GM12892 (cell line): ENCODE results near the gene RBM15.

ENCODE experiments used
- DNase-seq: peaks from one replicate; pipeline ENCODE4 v3.0.0; 2011; ENCODE audit not compliant: insufficient read length
- FAIRE-seq: peaks from 2 replicates; lab custom pipeline; 2011; peaks lifted over from hg19 to GRCh38; lab: Jason Lieb, UNC
- POLR2A ChIP-seq: IDR thresholded peaks from 2 replicates; pipeline ENCODE4 v1.6.1; 2011; ENCODE audit warnings: low read depth, low read length, control low read depth
- POLR2AphosphoS5 ChIP-seq: IDR thresholded peaks from 2 replicates; pipeline ENCODE4 v1.6.1; 2011; ENCODE audit warnings: low read depth, low read length, control low read depth
- TAF1 ChIP-seq: IDR thresholded peaks from 2 replicates; pipeline ENCODE4 v1.6.1; 2011; ENCODE audit warnings: low read depth, mild to moderate bottlenecking, control low read depth, low read length, borderline replicate concordance

RBM15 gene

DNA sequence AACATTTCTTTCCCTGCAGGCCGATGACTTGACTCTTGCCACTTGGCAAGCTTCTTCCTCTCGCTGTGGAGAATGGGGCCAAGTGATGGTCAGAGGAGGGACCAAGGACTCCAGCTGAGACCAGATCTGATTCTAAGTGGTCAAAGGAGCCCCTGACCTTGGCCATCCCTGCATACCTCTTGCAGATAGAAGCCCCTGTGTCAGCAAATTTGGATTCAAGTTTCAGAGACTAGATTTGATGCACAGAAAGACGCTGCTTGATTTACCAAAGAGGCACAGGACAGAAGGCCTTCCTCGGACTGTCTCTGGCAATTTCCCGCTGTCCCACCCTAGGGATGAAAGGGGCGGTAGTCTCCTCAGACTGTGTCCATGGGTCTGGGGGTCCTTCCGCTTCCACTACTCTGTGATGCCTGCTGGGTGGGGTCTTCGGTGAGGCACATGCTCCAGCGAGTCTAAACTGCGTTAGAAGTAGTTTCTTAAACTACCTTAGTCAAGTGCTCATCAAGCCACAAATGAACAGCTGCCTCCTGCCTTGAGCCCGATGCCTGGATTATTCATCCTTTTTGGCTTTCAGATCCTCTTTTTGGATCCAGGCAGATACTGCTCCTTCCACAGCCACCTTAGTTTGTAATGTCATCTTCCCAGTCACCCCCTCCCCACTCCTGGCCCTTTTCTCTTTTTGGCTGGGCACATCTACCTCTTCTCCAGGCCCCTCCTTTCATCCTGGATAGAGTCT lies 31.8 kb upstream of the RBM15 start:
- DNase-seq (no peak), FAIRE-seq (no peak)
- TF ChIP-seq POLR2AphosphoS5 (no peak), TAF1 (no peak), POLR2A (no peak)

DNA sequence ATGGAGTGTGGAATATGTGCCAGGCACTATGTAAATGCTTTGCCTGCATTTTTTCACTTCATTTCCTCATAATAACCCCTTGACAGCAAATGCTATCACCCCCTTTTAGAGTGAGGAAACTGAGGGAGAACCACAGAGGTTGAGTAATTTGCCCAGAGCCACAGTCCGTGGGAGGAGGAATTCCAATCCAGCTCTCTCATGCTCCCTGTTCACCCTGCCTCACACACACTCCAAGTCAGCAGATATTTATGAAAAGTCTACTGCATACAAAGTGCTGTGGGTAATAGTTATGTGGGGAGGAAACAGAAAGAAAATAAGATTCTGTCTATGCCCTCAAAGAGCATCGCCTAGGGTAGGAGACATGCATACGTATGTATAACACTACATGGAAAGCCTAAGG lies 30.9 kb upstream of the RBM15 start:
- DNase-seq = no peak
- no peak for FAIRE-seq
- TF ChIP-seq TAF1 (no peak), POLR2A (no peak), POLR2AphosphoS5 (no peak)

DNA sequence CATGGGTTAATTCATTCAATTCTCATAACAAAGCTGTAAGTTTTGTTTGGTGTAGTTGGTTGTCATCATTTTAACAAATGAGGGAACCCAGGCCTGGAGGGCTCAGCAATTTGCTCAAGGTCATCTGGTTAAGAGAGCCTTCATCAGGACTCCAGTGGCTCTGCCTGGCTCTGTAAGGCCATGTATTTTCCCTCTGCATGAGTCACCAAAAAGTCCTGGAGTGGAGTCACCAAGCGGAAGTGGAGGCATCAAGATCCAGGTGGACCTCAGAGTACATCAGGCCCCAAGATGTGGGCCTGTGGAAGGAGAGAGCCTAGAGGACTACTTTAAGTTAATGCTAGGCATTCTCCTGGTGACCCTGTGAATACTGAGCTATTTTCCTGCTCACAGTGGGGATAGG lies 30.0 kb upstream of the RBM15 start:
- DNase-seq (no peak), FAIRE-seq (no peak)
- TF ChIP-seq POLR2AphosphoS5 (no peak), TAF1 (no peak), POLR2A (no peak)

DNA sequence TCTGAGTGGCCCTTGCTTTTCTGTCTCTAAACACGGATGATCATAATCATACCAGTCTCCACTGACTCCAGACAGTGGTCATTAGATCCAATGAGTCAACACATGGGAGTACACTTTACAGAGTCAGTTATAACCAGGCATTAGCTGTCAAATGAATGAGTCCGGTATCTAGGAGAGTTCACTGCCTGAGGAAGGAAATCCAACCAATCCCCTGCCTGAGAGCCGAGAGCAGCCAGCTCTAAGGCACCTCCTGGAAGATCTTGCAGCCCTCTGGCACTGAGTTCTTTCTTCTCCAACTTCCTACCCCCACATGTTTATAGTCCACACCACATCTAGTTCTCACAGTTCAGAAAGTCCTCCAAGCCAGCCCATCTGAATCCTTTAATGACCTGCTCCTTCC lies 29.4 kb upstream of the RBM15 start:
- no peak for TF ChIP-seq TAF1
- no peak for TF ChIP-seq POLR2AphosphoS5
- FAIRE-seq (no peak), DNase-seq (no peak)

DNA sequence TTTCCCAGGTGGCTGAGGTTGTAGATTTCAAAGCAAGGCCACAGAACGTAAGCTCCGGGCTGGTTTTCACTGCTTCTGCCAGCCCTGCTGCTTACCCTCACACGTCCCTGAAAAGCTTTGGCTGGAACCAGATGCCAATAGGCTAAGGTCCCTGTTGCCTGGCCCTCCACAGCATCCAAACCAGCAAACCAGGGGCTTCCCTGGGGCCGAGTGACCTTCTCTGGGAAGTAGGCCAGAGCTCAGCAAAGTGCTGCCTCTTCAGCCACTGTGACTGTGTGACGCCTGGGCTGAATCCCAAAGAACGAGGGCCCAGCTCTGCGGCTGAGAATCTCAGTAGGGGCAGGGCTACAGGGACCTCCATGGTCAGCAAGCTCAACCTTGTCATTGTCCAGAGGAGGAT lies 28.9 kb upstream of the RBM15 start:
- DNase-seq (no peak), FAIRE-seq (no peak)
- TF ChIP-seq POLR2A = no peak
- TF ChIP-seq TAF1 = no peak

DNA sequence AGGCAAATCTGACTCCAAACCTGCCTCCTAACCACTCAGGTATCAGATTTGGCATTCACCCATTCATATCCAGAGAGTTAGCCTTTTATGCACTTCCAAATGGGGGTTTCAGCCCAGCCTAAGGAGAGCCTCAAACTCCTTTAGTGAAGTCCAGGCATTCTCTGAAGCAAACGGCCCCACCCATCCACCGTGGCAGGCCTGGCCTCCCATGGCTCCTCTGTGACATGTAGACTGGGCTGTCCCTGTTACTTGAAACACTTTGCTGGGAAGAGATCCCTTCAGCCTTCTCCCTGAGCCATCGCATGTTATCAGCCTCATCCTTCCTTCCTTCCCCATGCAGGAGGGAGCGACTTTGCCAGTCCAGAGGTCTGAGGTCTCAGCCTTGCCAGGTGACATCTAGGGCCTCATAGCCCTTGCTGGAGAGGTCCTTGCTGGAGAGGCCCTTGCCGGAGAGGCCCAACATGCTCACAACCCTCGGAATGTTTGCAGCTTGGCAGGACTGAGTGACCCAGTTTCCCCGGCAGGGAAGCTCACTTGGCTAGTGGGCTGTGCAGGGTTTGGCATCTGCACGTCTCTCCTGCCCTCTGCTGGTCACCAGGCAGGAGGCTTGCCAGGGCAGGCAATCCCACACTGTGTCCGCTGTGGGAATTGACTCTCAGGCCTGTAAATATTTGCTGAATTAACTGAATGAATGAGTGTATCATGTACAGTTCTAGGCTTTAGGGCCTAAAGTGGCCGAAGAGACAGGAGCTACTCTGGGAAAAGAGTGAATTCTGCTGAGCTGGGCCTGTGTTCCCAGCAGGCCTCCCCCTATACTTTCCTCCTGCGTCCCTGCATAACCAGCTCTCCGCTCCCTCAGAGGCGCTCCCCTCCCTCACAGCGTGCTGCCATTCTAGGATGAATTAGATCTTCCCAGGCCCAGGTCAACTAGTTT lies 26.7 kb upstream of the RBM15 start:
- TF ChIP-seq TAF1 = no peak
- no peak for TF ChIP-seq POLR2AphosphoS5
- TF ChIP-seq POLR2A = no peak
- DNase-seq = peak; percentile 36
- peak; percentile 81 for FAIRE-seq

DNA sequence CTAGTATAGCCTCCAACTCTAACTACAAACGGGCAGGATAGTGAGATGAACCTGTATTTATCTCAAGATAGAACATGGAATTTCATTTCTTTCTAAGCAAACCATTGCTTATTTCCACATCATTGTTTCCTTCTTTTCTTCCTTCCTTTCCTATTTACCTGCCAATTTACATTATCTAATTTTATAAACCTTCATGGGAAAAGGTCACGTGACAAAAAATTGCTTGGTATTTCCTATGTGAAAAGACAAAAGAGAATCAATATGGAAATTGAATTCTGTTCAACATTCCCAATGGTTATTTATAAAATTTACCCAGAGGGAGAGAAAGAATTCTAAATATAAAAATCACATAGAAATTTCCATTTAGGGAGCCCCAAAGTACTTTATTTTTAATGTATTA lies 22.4 kb upstream of the RBM15 start:
- TF ChIP-seq POLR2A (no peak), TAF1 (no peak), POLR2AphosphoS5 (no peak)
- no peak for FAIRE-seq
- no peak for DNase-seq

DNA sequence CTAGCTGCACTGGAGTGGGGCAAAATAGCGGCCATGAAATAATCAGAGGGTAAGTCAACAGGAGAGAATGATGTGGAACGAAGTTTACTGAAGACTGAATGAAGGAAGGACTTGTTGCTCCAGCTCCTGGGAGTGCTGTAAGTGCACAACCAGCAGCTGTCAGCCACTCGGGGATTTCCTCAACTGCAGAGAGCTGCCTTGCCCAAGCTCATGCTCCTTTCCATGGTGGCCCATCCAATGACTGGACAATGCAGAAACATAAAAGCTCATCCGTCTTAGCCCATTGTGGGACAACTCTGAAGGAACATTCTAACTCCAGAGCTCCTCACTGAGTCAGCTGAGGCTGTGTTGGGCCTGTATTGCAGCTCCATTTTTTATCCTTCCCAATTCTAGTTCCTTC lies 21.1 kb upstream of the RBM15 start:
- no peak for TF ChIP-seq POLR2A
- TF ChIP-seq POLR2AphosphoS5 = no peak
- no peak for TF ChIP-seq TAF1
- no peak for DNase-seq
- no peak for FAIRE-seq

DNA sequence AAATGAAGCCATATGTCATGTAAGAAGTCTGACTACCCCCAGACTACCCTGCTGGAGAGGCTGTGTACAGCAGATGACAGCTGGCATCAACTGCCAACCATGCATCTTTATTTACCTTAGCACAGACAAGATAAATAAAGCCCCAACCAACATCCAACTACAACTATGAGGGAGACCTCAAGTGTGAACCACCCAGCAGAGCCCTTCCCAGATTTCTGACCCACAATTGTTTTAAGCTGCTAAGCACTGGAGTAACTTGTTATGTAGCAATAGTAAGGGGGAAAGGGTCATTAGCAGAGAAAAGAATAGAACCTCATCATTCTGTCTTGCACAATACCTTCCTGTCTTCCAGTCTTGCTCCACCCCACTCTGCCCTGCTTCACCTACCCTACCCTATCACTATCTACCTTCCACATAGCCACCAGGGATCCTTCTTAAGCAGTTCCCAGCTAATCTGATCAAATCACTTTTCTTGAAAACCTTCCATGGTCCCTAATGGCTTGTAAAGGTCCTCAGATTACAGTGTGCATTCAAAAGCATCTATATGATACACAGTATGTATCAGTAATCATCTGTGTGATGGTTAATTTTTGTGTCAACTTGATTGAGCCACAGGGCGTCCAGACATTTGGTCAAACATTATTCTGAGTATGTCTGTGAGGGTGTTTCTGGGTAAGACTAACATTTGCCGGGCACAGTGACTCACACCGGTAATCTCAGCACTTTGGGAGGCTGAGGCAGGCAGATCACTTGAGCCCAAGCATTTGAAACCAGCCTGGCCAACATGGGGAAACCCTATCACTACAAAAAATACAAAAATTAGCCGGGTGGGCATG lies 19.6 kb upstream of the RBM15 start:
- TF ChIP-seq TAF1 (no peak), POLR2AphosphoS5 (no peak), POLR2A (no peak)
- DNase-seq = no peak
- FAIRE-seq = no peak

DNA sequence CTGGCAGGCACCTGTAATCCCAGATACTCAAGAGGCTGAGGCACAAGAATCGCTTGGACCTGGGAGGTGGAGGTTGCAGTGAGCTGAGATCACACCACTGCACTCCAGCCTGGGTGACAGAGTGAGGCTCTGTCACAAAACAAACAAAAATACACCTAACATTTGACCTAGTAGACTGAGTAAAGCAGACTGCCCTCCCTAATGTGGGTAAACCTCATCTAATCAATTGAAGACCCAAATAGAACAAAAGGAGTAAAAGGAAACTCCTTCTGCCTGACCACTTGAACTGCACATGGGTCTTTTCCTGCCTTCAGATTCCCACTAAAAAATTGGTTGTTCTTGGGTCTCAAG lies 19.0 kb upstream of the RBM15 start:
- FAIRE-seq (no peak), DNase-seq (no peak)
- no peak for TF ChIP-seq TAF1
- TF ChIP-seq POLR2AphosphoS5 = no peak
- TF ChIP-seq POLR2A = no peak

DNA sequence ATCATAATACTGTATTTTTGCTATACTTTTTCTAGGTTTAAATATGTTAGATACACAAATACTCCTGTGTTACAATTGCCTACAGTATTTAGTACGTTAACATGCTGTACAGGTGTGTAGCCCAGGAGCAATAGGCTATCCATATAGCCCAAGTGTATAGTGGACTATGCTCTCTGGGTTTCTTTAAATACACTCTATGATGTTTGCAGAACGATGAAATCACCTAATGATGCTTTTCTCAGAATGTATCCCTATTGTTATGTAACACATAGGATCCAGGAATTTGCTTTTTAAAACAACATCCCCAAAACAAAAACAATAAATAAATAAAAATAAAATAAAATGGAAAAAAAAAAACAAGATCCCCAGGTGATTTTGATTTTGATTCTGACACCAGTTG lies 18.1 kb upstream of the RBM15 start:
- FAIRE-seq (no peak), DNase-seq (no peak)
- no peak for TF ChIP-seq POLR2A
- no peak for TF ChIP-seq TAF1
